GM21825 (cell line): ENCODE results near the gene GABRR1.
"Not testable (repeated sequence)": the region's sequence is repeated elsewhere in the genome, so short reads cannot be mapped to it uniquely, and the experiment has no call there.

Experiments
- ATAC-seq: cut with Tn5 transposase; IDR thresholded peaks from one replicate; pipeline ENCODE4 v1.9.1; 2021; ENCODE audit warnings: mild to moderate bottlenecking, moderate library complexity; ENCODE audit not compliant: unreplicated experiment

The GABRR1 gene

DNA sequence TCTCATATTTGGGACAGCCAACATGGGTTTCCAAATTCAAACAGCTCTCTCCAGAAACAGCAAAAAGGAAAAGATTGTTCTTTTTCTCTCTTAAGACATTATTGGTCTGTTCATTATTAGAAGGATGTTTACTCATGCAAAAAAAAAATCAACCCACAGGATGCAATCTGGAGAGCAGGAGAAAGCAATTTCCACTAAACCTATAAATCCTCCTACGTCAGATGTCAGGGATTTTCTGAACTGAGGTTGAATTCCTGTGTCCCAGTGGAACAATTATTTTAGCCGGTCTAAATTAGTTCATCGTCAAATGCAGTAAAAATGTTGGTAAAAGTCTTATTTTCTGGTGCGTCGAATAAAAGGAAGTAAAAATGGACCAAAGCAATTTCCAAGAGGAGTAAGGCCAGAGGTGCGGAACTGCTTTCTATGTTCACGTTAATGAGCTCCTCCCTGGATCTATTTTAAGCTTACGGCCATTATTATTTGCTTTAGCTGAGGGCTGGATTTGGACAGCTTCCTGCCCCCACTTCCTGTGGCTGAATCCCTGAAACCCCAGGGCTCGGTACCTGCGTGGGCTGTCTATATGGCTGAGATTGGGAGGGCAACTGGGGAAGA, at the start of gene GABRR1:
TSS of gene GABRR1 (minus strand) at position 60 of the 612 bp plus-strand sequence. CDS start at position 24, 36 bp downstream.
- no peak for ATAC-seq

DNA sequence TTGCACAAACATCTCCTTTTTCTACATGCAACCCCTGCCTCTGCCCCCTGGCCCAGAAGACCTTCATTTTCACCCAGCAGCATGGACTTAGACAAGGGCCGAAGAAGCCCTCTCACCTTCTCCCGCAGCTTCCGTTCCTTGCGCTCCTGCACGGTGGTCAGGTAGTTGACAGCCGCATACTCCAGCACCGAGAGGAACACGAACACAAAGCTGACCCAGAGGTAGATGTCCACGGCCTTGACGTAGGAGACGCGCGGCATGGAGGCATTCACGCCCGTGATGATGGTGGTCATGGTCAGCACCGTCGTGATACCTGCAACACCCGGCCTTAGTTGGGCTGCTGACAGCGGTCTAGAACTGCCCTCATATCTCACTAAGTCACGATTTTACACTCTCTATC, 47.1 kb upstream of the GABRR1 start:
- ATAC-seq: no peak

DNA sequence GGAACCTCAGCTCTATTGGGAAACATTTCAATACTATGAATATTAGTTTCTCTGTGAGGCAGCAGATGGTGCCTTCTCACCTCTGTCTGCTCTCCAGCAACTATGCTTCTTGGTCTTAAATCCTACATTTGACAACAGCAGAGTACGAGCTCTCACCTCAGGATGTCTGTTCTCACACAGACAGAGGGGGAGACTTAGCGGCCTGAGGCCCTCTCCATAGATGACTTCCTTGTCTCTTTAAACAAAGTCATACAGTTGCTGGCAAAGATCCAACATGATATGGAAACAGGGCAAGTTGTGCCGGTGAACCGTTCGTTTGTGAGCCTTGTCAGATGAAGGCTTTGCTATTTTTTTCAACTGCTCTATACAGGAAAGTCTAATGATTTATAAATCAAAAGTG, 43.7 kb upstream of the GABRR1 start:
- ATAC-seq: no peak

DNA sequence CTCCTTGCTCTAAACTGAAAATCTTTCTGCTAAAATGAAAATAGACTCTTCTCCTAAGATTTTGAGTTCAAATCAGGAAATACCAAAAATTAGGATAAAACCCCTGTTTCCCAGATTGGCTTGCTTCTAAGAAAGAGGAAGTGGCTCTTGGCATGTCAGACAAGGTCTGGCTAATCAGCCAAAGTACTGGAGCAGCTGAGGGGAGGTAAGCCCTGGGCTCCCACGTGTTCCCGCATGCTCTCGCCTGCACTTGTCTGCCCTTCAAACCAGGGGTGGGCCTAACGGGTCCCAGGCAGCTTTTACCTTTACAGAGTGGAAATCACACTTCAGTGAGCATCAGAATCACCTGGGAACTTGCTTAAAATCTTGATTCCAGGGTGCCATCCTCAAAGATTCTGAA, 43.2 kb upstream of the GABRR1 start:
- no peak for ATAC-seq

DNA sequence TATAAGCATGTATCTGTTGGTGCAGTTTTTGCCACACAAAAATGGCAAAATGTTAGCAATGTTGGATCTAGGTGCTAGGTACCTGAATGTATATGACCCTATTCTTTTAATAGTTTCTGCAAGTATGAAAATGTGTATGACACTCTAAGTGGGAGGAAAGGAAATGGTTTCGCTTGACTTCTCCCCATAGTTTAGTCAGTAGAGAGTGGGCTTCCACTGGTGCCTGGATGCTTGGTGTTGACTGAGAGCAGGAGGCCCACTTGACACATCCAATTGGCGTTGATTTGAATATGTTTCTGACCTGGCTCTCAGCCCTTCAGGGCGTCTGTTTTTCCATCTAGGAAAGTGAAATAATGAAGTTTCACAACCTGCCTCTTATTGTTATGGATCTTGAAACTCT, 41.8 kb upstream of the GABRR1 start:
- no peak for ATAC-seq

DNA sequence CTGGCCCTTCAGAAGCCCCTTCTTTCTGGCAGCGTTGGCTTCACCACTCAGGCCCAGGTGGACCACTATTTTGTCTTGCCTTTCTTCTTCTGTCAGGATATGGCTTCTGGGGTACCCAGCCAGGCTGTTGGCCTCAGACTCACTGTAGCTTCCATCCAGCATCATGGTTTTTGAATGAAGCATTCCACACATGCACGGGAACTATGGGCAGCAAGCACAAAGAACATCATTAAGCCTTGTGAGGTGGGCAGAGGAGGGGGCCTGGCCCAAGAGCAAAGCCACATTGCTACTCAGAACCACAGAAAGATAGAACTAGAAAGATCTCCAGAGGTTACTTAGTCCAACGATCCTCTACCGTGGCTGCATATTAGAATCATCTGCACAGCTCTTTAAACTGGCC, 40.6 kb upstream of the GABRR1 start:
- ATAC-seq: no peak

DNA sequence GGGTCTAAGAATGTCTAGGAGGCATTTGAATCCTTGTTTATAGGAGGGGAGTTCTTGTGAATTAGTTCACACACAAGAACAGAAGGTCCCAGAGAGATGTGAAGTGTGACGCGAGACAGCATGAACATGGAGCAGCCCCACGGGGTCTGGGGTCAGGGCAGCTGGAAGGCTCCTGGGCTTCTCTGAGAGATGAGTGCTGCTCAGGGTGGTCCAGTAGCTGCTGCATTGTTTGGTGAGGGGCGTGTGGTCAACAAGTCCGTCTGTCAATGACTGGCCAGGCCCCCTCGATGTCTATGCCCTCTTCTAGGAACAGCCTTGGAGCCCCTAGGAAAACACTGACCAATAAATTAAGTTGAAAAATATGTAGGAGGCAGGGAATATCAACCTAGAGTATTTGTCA, 40.2 kb upstream of the GABRR1 start:
- no peak for ATAC-seq

DNA sequence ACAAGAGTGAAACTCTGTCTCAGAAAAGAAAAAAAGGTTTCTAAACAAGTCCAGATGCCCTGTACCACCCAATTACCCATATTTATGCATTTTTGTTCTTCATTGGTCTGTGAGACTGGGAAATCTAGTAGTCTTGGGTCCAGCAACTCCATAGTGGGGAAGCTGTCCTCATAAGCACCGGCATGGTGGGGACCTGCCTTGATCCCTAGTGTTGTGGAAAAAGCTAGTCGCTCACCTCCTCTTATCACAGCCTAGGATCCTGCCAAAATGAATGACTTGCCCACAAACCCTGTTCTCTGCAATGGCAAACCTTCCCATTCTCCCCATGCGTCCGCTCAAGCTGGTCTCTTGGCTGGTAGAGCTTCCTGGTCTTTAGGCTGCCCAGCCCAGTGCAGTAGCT, 38.3 kb upstream of the GABRR1 start:
- ATAC-seq: no peak

DNA sequence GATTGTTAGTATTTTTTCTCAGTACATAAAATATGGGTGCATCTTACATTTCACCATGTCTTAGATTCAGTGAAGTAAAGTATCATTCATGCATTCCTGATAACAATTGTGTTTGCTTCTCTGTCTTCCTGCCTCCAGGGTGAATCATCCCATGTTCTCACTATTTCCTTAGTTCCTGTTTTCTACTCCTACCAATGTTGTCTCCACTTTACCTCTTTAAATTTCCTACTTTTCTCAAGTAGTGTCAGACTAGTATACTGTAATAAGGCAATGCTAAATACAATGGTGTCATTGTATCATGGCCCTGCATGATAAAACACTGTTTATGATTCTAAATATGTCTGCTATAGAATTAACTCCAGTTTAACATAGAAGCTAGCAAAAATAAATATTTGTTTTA, 37.4 kb upstream of the GABRR1 start:
- no peak for ATAC-seq

DNA sequence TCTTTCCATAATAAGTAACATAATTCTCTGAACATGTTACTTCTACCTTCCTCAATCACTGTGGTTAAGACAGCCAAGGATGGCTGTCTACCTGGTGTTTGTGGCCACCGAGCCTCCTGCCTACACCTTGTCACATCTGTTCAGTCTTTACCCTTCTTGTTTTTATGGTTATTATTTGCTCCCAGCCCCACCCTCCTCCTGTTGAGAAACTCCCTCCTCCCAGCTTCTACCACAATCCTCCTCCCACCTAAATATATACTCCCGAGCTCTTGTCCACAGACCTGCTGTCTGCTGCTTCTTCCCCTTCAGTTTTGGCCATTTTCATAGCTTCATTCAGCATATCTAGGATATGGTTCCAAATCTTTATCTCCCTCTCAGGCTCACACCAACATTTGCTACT, 35.7 kb upstream of the GABRR1 start:
- ATAC-seq: no peak

DNA sequence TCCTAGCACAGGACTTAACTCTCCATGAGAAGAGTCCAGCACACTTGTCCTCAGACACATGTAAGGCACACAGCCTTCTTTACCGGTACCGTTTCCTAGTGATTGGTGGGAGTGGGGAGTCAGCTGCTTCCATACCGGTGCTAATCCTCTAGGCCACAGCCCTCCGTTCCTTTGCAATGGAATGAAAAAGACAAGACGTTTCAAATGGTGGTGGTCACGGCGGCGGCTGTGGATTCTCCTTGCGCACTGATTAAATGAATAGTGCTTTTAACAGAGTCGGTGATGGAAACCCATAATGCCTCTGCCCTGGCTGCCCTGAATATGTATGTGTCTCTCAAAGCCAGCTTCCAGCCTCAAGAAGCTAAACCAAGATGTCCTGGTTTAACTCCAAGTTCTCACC, 34.8 kb upstream of the GABRR1 start:
- ATAC-seq: no peak

DNA sequence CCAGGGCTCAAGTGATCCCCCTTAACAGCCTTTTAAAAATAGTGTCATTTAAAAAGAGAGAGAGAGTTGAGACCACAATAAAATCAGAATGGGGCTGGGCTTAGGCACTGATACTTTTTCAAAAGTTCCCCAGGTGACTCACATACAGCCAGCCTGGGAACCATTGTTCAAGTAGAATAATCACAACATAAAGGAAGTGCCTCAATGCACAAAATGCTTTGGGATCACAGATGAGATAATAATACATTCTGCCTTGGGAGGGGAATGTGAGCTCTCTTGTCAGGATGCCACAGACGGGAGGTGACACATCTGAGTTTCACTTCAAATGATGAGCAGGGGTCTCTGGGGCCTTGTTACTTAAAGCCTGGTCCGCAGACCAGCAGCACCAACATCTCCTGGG, 34.0 kb upstream of the GABRR1 start:
- ATAC-seq: no peak

DNA sequence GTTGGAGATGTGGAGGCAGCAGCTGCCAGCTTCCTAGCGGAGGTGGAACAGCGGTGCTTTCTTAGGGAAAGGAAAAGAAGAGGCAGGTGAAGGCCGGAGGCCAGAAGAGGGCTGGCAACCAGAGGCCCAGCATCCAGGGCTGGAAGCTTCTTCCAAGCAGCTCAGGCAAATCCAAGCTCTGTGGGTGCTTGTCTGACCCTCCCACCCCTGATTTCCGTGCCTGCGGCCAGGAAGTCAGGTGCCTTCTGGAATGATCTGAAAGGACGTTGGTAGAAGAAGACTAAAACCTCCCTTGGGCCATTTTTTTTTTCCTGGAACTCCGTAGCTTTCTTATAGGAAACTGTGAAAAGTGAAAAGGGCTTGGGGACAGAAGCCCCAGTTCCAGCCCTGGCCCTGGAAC, 33.1 kb upstream of the GABRR1 start:
- ATAC-seq: no peak

DNA sequence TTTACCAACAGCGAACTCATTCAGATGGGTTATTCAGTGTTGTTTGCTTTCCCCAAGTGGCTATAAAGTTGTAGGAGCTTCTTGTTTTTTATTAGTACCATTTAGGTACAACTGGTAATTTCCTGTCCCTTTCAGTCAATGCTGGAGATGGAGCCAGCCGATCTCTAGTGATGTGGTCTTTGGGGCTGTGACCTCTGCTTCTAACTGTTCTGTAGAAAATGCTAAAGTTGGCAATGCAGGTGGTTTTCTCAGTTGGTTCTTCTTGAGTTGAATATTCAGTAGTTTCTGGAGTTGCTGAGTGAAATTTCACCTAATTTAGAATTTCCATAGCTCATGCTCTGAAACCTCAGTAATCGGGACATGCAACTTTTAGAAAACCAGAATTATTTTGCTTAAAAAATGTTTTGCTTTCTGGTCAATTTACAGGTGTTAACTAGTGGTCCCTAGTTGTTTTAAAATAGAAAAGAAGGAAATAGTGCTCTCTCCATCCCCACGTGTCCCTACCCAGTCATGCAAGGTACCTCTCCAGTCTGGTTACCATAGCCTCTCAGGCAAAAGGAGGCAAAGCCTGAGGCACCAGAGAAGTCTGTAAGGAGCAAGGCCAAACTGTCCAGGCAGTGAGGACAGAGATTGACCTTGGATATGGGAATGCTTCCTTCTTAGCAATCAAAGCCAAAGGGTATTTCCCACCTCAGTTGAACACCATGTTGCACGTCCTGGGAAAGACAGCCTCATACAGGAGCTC, 27.3 kb upstream of the GABRR1 start:
- ATAC-seq: peak; percentile 46

DNA sequence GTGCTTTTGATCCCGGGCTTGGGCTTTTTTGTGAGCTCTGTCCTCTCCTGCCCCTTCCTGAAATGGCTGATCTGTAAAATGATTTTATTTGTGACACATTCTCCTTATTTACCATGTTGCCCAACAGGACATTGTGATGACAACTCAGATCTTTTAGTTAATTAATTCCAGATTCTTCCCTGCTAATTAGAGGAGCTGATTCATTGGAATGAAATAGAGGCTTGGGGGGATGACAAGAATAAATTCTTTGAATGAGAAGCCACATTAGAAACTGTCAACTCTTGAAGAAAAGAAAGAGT, 26.1 kb upstream of the GABRR1 start:
- no peak for ATAC-seq

DNA sequence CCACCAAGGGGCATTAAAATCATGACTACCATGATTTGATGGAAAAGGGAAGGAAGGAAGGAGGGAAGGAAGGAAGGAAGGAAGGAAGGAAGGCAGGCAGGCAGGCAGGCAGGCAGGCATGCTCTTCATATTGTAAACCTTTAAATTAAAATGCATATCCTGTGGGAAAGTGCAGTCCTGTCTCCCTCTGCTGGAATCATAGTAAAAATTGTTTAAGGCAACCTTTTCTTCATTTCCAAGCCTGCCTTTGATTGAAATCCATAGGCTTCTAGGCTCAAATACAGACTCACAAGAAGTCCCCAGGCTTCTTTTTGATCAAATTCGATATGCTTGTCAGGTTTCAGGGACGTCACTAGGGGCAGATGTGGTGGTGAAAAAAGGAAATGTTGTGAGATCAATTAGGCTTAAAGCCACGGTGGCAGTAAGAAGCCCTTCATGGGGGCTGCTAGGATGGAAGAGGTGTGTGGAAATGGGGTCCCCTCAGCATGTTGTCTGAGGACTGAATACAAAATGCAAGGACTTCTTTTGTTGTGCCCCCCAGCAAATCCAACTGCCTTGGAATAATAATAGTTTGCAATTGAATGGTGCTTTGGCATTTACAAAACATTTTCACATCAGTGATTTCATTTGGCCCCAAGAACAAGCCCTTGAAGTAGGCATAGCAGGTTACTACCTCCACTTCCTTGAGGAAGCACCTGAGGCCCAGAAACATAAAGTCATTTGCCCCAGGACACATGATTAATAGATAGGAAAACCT, 25.6 kb upstream of the GABRR1 start:
- no peak for ATAC-seq

DNA sequence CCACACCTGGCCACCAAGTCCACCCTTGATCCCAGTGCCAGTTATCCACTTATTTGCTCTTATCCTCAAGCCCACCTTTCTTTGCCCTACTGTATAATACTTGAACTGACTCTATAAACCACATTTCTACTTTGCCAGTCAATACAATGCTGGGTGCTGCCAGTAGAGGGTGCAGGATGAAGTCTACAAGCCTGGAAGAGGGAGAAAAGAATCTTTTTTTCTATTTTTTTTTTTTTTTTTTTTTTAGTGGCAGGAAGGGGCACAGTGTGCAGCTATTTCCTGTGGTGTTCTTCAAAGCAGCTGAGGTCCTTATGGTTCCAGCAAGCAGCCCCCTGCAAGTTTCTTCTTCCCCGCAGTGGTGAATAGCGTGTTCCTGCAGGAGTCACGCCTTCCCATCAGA, 22.2 kb upstream of the GABRR1 start:
- ATAC-seq: peak; percentile 38

DNA sequence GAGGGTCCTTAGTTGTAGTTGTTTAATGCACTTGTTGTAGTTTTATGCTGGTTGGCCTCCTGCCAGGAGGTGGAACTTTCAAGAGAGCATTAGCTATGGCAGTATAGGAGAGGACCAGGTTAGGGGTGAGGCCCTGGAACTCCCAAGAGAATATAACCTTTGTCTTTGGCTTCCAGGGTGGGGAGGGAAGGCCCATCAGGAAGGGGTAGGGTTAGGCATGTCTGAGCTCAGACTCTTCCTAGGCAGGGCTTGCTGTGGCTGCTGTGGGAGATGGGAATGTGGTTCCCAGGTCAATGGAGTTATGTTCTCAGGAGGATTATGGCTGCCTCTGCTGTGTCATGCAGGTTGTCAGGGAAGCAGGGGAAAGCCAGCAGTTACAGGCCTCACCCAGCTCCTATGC, 20.0 kb upstream of the GABRR1 start:
- ATAC-seq: no peak

DNA sequence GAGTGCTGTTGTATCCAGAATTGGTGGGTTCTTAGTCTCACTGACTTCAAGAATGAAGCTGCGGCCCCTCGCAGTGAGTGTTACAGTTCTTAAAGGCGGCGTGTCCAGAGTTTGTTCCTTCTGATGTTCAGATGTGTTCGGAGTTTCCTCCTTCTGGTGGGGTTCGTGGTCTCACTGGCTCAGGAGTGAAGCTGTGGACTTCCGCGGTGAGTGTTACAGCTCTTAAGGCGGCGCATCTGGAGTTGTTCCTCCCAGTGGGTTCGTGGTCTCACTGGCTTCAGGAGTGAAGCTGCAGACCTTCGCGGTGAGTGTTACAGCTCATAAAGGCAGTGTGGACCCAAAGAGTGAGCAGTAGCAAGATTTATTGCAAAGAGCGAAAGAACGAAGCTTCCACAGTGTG, 16.4 kb upstream of the GABRR1 start:
- not testable (repeated sequence) for ATAC-seq

DNA sequence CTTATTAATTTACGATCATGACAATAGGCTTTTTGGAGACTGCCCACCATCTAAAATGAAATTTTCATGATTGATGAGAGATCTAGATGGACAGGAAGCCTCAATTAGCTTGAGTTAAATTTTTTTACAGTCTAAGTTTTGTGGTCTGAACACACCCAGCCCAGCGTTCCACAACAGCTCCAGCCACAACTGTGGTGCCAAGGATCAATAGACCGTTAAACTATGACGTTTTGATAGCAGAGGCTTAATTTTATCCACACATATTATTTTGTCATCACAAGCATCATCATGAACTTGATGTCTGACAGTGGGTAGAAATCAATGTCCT, 5.5 kb upstream of the GABRR1 start:
- no peak for ATAC-seq

DNA sequence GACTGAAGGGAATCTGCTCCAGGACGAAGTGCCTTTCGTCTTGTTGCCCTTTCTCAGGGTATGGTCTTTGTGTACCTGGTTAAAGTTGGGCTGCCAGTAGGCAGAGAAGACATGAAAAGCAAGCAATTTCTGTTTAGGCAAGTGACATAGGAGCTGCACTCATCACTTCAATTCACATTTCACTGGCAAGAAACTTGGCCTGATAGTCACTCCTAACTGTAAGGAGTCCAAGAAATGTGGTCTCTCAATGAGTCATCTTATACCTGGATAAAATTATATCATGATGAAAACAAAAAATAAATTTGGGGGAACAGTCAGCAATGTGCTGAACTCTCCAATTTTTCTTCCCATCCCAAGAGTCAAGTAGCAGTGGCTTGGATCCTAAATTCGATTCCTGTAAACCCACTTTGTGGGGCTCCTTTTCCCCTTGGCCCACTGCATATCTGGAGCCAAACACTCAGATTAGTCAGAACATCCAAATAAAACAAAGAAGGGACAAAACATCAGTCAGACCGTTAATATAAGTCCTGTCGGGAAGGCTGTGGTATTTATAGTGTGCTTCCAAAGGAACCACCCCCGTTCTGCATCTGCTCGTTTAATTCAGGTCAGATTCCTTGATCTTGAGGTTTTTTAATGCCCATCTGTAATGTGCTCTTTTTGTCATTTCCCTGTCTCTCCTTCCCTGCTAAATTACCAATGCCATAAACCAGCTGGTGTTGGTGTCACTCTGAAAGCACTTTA, 5.0 kb upstream of the GABRR1 start:
- ATAC-seq: no peak

DNA sequence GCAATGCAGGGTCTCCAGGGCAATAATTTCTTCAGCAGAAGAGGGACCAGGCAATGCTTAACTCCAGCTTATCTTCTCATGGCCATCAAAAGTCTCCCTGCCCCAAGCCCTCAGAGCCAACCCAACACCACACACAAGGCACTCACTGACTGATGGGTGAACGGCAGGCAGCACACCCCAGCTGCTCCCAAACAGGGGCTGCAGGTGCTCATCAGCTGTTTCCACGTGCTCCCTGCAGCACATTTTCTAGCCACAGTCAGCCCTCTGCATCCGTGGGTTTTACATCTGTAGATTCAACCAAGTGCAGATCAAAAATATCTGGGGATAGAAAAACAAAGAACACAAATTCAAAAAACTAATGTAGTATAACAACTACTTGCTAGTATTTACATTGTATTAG, 4.0 kb upstream of the GABRR1 start:
- ATAC-seq: no peak
